Gastroesophageal sphincter (tissue), 3 donors: Measurements from ENCODE around the gene ZFYVE26.

Source experiments
- CTCF ChIP-seq, 4 experiments: fragments of 200-600 bp in 2 of 4; fragments of 450-650 bp in 2 of 4; sonication (generic) in 1 of 4; IDR thresholded peaks; one replicate each; pipeline ENCODE4 v1.5.1; 2017 to 2019; ENCODE audit warnings: antibody characterized with exemption in 4 of 4, mild to moderate bottlenecking in 2 of 4, moderate library complexity in 2 of 4
- POLR2A ChIP-seq, 2 donors: fragments of 450-650 bp; IDR thresholded peaks; one replicate each; pipeline ENCODE4 v1.6.1; 2017; ENCODE audit warnings: antibody characterized with exemption in 2 of 2, mild to moderate bottlenecking in 2 of 2, moderate library complexity in 1 of 2

- TF ChIP-seq CTCF (IDR thresholded peaks at IDR 0.05) (no peak), POLR2A (IDR thresholded peaks at IDR 0.05) (peak in 1 of 2 donors; percentile 4)
These were observed 691 bp downstream of the ZFYVE26 start for GRCh38 chr14:67815573-67816225.
